HFFc6 (cell line): ENCODE measurements around the gene PNLDC1. TPM values are rescaled to one million over a fixed set of nuclear protein-coding genes. Genes with fewer than 3 reads are reported as not detected.

Experiments
- DNase-seq: peaks from one replicate; pipeline ENCODE4 v3.0.0-alpha.2; 2018
- H3K27ac Mint-ChIP-seq: 2 replicates; pipeline ENCODE4 v1.8.0; 2020; ENCODE audit warnings: mild to moderate bottlenecking, mixed read lengths
- H3K27me3 Mint-ChIP-seq: 2 replicates; pipeline ENCODE4 v1.8.0; 2021; ENCODE audit warnings: mild to moderate bottlenecking, moderate library complexity, mixed read lengths; ENCODE audit not compliant: insufficient read depth
- H3K36me3 Mint-ChIP-seq: 2 replicates; pipeline ENCODE4 v1.8.0; 2021; ENCODE audit warnings: low read depth, mixed read lengths
- H3K4me1 Mint-ChIP-seq: 2 replicates; pipeline ENCODE4 v1.8.0; 2020; ENCODE audit warnings: low read depth, mixed read lengths
- H3K4me3 Mint-ChIP-seq: 2 replicates; pipeline ENCODE4 v1.8.0; 2020; ENCODE audit warnings: mild to moderate bottlenecking, moderate library complexity, mixed read lengths
- H3K9me3 Mint-ChIP-seq: 2 replicates; pipeline ENCODE4 v1.8.0; 2020; ENCODE audit warnings: mild to moderate bottlenecking, mixed read lengths
- total RNA-seq, 6 experiments: library from RNA; stranded (reverse); fragmentation: NEBNext Ultra II Directional; extraction: Animal tissue kit (Norgen Biotek cat#: 25700); gene quantifications; 2 replicates in 1 of 6; 3 replicates in 5 of 6; pipeline ENCODE4 v1.2.3, GENCODE V29; 2021
- TF ChIP-seq, protein P1 (sequence below): fragments of 200-600 bp; sonication (generic); IDR thresholded peaks from 2 replicates; pipeline ENCODE4 v1.5.0; 2021; ENCODE audit warnings: antibody characterized with exemption, mild to moderate bottlenecking

Gene PNLDC1
- total RNA-seq, 6 experiments from 2014 or later, result not detected

DNA sequence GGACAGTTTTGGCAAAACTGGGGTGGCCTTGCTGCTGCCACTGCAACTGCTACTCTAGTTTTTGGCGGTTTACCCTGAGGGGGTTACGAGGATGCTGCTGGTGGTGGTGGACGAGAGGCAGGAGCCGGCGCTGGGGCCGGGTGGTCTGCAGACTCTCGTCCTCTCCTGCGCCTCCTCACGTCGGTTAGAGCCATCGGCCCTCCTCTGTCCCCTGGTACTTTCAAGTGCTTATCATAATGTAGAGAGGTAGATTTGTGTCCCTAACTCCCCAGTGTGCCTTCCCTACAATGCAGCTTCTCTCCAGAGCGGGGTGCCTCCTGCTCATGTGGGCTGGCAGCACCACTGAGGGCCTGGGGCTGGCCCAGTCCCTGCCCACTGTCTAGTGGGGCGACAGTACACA, 25.9 kb downstream of the PNLDC1 start:
- H3K27me3 Mint-ChIP-seq, result peaks cover 14% of the 10 kb centered on the region
- no peak overlapping the region for H3K27ac Mint-ChIP-seq
- H3K9me3 Mint-ChIP-seq, result no peaks in the 10 kb centered on the region
- H3K4me1 Mint-ChIP-seq, result peaks cover 42% of the 10 kb centered on the region
- no peaks in the 10 kb centered on the region for H3K36me3 Mint-ChIP-seq
- DNase-seq, result no peak
- TF ChIP-seq, protein P1, sequence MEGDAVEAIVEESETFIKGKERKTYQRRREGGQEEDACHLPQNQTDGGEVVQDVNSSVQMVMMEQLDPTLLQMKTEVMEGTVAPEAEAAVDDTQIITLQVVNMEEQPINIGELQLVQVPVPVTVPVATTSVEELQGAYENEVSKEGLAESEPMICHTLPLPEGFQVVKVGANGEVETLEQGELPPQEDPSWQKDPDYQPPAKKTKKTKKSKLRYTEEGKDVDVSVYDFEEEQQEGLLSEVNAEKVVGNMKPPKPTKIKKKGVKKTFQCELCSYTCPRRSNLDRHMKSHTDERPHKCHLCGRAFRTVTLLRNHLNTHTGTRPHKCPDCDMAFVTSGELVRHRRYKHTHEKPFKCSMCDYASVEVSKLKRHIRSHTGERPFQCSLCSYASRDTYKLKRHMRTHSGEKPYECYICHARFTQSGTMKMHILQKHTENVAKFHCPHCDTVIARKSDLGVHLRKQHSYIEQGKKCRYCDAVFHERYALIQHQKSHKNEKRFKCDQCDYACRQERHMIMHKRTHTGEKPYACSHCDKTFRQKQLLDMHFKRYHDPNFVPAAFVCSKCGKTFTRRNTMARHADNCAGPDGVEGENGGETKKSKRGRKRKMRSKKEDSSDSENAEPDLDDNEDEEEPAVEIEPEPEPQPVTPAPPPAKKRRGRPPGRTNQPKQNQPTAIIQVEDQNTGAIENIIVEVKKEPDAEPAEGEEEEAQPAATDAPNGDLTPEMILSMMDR, result no peak
- H3K4me3 Mint-ChIP-seq, result no peak overlapping the region

DNA sequence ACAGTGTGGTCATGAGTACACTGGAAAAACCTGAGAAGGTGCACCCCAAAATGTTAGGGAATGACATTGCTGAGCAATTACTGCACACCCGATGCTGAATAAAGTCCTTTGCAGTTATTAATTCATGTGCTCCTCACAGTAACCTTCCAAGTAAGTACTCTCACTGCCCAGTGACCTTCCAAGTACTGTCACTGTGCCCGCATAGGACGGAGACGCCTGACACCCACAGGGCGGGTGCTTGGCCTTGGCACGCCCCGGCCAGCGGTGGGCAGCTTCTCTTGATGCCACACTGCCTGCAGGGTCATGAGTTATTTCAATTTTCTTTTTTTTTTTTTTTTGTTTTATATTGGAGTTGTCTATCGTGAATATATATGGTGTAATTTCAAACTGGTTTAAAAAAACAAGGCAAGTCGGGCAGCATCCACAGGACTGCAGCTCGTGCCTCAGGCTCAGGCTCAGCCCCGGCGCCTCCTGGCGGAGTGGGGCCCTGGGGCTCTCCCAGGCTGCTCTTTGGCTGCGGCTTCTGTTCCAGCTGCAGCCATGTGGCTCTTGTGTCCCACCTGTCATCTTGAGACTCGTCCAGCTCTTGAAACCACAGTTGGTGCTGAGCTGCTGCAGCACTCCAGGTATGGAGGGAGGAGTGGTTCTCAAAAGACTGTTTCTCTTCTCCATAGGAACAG, 27.0 kb downstream of the PNLDC1 start:
- peaks cover 8% of the 10 kb centered on the region for H3K27me3 Mint-ChIP-seq
- no peaks in the 10 kb centered on the region for H3K36me3 Mint-ChIP-seq
- peaks cover 50% of the 10 kb centered on the region for H3K4me1 Mint-ChIP-seq
- no peak overlapping the region for H3K27ac Mint-ChIP-seq
- no peak overlapping the region for H3K4me3 Mint-ChIP-seq
- no peaks in the 10 kb centered on the region for H3K9me3 Mint-ChIP-seq
- TF ChIP-seq, protein P1, result no peak
- no peak for DNase-seq

DNA sequence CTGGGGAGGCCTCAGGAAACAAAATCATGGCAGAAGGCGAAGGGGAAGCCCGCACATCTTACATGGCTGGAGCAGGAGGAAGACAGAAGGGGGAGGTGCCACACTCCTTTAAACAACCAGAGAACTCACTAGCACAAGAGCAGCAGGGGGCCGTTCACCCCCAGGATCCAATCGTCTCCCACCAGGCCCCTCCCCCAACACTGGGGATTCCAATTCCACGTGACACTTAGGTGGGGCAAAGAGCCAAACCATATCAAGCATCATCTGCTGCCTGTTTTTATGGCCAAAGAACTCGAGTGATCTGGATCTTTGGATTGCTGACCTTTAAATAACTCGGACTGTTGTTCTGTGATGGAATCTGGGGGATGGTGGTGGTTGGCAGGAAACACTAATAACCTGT, 28.0 kb downstream of the PNLDC1 start:
- Mint-ChIP-seq H3K4me3 (peak overlapping the region; percentile 43; the same call in 1 of the 2 replicates), H3K27ac (no peak overlapping the region), H3K27me3 (peaks cover under 1% of the 10 kb centered on the region), H3K36me3 (no peaks in the 10 kb centered on the region), H3K4me1 (peaks cover 46% of the 10 kb centered on the region), H3K9me3 (no peaks in the 10 kb centered on the region)
- DNase-seq, result peak; percentile 57
- TF ChIP-seq, protein P1, result no peak

DNA sequence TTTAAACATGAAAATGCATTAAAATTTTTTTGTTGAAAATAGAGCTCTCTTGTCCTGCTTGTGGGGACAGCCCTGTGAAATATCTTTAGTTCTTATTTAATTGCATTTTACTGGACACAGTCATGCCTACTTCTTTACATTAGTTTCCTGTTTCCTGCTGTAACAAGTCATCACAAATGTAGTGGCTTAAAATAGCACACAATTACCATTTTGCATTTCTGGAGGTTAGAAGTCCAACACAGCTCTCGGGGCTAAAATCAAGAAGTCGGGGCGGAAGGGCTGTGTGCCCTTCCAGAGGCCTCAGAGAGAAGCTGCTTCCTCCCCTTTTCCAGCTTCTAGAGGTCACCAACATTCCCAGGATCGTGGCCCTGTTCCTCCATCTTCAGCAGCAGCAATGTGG, 29.4 kb downstream of the PNLDC1 start:
- Mint-ChIP-seq H3K4me3 (no peak overlapping the region), H3K36me3 (no peaks in the 10 kb centered on the region), H3K27ac (peak overlapping the region; percentile 49), H3K9me3 (no peaks in the 10 kb centered on the region), H3K4me1 (peaks cover 55% of the 10 kb centered on the region), H3K27me3 (no peaks in the 10 kb centered on the region; the same call in none of the 2 replicates)
- TF ChIP-seq, protein P1, result no peak
- peak; percentile 27 for DNase-seq

DNA sequence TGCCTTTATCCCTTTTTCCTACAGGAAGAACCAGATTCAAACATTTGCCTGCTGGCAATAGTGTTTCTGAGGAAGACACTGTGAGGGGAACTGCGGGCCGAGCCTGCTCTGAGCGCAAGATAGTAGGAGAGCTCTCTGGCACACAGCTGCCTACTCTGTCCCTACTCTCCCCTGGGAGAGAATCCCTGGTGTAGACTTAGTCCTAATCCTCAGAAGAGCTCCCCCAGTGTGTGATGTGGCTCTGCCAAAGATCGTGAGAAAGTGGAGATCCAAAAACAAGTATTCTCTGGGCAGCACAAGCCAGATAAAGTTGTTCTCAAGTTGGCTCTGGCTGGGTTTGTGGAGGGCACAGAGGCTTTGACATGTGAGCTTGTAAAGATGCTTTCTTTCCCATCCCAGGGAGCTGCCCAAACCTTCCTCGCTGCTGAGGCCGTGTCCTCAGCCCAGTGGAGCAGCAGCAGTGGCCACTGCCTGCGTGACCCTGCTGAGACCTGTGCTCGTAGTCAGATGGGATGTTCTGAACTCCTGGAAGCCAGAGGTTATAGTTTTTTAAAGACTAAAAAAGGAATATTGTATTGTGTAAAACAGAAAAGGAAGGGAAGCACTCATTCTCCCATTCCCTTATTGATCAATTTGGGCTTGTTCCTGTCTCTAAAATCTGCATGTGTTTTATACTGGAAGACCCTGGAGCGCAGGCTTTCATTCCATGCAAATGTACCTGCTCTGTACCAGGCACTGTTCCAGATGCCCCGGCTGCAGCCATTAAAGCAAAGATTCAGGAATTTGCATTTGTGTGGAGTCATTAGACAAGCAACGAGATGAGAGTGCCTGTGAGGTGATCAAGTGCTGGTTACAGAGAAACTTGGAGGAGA, 30.7 kb downstream of the PNLDC1 start:
- Mint-ChIP-seq H3K27ac (no peak overlapping the region; the same call in 1 of the 2 replicates), H3K4me3 (no peak overlapping the region), H3K36me3 (no peaks in the 10 kb centered on the region), H3K9me3 (no peaks in the 10 kb centered on the region), H3K4me1 (peaks cover 55% of the 10 kb centered on the region), H3K27me3 (no peaks in the 10 kb centered on the region; the same call in none of the 2 replicates)
- no peak for DNase-seq
- TF ChIP-seq, protein P1, result no peak
